Tibial nerve (tissue), 3 donors: ENCODE results near the gene MSI1.

Experiments used
- CTCF ChIP-seq, 5 experiments: fragments of 200-600 bp in 3 of 5; fragments of 450-650 bp in 2 of 5; sonication (generic) in 3 of 5; IDR thresholded peaks; one replicate each; pipeline ENCODE4 v1.5.1; 2016 to 2019; ENCODE audit warnings: antibody characterized with exemption in 5 of 5, mild to moderate bottlenecking in 3 of 5, moderate library complexity in 2 of 5
- POLR2A ChIP-seq, 2 donors: fragments of 450-650 bp; IDR thresholded peaks; one replicate each; pipeline ENCODE4 v1.6.1; 2017; ENCODE audit warnings: antibody characterized with exemption in 2 of 2, mild to moderate bottlenecking in 2 of 2, moderate library complexity in 2 of 2

GRCh38 chr12:120368789-120369602 lies at the start of gene MSI1:
- TF ChIP-seq CTCF (IDR thresholded peaks at IDR 0.05), result no peak
- no peak for TF ChIP-seq POLR2A (IDR thresholded peaks at IDR 0.05)
